Epithelial cell of esophagus (primary cell): ENCODE results near the gene SLC7A5.

Source experiments
- DNase-seq: peaks from one replicate; pipeline ENCODE4 v3.0.0; 2010; ENCODE audit warnings: low read depth
- H3K4me3 ChIP-seq: 2 replicates; pipeline ENCODE4 v1.5.1; 2011; ENCODE audit warnings: mild to moderate bottlenecking, low read length, control low read depth
- TF ChIP-seq, protein P1 (sequence below): IDR thresholded peaks from 2 replicates; pipeline ENCODE4 v1.5.1; 2011; ENCODE audit warnings: low read depth, mild to moderate bottlenecking, low read length, control low read depth, inconsistent platforms; ENCODE audit not compliant: insufficient read depth; ENCODE audit errors: missing control alignments

SLC7A5 gene

GRCh38 chr16:87801679-87802259, 67.5 kb downstream of the SLC7A5 start:
- TF ChIP-seq, protein P1, sequence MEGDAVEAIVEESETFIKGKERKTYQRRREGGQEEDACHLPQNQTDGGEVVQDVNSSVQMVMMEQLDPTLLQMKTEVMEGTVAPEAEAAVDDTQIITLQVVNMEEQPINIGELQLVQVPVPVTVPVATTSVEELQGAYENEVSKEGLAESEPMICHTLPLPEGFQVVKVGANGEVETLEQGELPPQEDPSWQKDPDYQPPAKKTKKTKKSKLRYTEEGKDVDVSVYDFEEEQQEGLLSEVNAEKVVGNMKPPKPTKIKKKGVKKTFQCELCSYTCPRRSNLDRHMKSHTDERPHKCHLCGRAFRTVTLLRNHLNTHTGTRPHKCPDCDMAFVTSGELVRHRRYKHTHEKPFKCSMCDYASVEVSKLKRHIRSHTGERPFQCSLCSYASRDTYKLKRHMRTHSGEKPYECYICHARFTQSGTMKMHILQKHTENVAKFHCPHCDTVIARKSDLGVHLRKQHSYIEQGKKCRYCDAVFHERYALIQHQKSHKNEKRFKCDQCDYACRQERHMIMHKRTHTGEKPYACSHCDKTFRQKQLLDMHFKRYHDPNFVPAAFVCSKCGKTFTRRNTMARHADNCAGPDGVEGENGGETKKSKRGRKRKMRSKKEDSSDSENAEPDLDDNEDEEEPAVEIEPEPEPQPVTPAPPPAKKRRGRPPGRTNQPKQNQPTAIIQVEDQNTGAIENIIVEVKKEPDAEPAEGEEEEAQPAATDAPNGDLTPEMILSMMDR, result no peak
- H3K4me3 ChIP-seq, result no peak overlapping the region
- no peak for DNase-seq

DNA sequence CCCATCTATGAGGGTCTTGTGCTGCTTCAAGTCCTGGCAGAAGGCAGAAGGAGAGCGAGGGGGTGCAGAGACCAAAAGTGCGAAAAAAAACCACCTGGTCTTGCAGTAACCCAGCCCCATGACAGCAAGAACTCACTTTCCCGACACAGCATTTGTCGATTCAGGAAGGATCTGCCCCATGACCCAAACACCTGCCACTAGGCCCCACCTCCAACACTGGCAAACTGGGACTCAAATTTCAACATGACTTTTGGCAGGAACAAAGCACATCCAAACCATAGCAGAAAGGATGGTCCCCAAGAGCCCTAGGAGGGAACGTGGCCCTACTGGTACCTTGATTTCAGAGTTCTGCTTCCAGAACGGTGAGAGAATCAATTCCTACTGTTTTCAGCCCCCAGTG, 68.8 kb downstream of the SLC7A5 start:
- DNase-seq, result no peak
- no peak overlapping the region for H3K4me3 ChIP-seq
- TF ChIP-seq, protein P1, result no peak

DNA sequence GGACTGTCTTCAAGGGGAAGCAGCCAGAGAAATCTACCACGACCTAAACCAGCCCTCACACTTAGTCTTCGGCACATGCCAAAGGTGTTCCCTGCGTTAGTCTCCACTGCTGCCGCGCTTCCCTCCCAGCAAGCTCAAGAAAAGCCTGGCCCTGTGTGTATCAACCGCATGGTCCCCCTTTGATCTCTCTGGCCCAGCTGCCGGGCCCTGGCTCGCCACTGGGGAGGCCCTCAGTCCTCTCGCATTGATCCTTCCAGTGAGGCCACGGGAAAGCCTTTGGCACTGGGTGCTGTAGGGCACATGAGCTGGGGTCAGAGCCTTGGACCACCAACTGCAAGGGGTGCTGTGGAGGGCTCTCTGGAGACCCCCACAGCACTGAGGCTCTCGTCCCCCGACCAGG, 74.0 kb downstream of the SLC7A5 start:
- DNase-seq, result no peak
- TF ChIP-seq, protein P1, result no peak
- H3K4me3 ChIP-seq, result no peak overlapping the region

GRCh38 chr16:87794485-87795078, 74.7 kb downstream of the SLC7A5 start:
- DNase-seq, result no peak
- no peak overlapping the region for H3K4me3 ChIP-seq
- TF ChIP-seq, protein P1, result no peak

DNA sequence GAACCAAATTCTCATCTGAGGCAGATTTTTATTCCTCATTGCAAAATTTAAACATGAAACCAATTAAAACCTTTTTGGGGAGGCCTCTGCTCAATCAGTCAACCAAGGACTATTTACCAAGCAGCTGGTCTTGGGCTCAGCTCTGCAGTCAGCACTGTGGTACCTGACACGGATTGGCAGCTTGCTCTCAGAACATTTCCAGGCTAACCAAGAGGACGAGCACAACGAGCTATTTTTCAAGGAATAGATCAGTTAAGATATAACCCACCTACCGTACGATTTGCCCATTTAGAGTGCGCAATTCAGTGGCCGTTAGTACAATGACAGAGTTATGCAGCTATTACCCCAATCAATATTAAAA, 77.1 kb downstream of the SLC7A5 start:
- no peak overlapping the region for H3K4me3 ChIP-seq
- TF ChIP-seq, protein P1, result no peak

DNA sequence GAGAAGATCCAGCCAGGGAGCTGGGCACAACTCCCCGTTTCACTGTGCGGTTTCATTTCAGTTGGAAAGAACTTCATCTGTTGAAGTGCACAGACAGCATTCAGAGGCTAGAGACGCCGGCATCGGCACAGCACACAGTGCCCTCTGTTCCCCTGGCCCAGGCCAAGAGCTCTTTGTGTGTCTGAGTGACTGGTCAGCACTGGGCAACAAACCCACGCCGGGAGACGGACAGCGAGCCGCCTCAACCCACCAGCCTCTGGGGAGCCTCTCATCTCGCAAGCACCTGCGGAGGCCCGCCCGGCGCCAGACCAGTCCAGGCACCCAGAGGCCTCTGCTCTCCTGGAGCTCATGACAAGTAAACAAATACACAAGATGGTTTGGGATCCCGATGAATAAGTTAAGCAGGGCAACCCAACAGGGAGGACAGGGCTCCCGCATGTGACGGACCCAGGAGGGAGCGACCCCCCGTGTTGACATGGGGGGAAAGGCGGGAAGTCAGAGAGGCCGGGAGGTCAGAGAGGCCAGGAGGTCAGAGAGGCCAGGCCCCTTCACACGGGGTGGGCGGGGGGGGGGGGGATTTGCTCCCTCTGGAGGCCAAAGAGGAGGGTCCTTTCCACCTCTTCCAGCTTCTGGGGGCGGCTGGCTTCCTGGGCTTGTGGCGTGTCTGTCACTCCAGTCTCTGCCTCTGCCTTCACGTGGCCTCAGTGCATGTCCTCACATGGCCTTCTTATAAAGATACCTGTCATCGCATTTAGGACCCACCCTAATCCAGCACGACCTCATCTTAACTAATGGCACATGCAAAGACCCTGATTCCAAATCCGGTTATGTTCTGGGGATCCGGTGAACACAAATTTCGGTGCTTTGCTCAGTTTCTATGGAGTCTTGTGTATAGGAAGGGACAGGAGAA, 77.8 kb downstream of the SLC7A5 start:
- H3K4me3 ChIP-seq, result no peak overlapping the region
- TF ChIP-seq, protein P1, result no peak
- DNase-seq, result peak; percentile 34

More for the DNA sequence above, 77.1 kb downstream of the SLC7A5 start:
- no peak for DNase-seq
